ENCODE data around the gene SPAG17.

SPAG17 gene

GRCh38 chr1:118160806-118161205 is 24.2 kb downstream of the SPAG17 start:
- DNase-seq (ENCODE audit: low read depth): no peak

DNA sequence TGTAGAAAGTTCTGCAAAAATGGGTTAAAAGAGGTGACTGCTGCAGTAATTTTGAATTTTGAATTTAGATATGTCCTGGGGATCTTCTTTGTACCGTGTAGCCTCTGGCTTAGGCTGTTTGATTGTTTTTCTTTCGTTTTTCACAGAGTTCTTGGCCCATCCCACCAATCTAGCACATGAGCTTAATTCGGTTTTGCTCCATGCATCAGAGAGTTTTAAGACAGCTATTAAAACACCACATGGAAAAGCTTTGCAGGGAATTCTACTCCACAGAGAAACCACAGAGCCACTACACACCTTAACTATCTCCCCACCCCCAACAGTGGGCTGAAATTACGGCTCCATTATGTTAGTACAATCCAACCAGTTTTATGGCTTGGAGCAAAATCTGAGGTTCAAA is 25.5 kb downstream of the SPAG17 start:
- DNase-seq (ENCODE audit: low read depth): no peak

DNA sequence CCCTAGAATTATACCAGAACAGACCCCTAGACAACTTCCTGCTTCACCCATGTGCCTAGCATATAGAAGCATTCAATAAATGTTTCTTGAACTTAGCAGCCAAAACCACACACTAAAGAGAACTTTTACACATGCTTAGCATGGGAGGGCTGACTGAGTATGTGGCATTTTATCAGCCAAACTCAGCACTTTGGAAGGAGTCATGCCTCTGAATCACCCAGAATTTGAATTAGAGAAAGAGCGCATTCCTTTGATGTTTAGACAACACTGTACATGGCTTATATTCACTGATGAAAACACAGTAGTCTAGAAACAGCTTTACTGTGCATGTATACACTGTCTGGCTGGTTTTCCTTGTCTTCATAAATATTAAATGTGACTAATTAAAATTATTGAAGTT is 26.1 kb downstream of the SPAG17 start:
- no peak for DNase-seq (ENCODE audit: low read depth)

DNA sequence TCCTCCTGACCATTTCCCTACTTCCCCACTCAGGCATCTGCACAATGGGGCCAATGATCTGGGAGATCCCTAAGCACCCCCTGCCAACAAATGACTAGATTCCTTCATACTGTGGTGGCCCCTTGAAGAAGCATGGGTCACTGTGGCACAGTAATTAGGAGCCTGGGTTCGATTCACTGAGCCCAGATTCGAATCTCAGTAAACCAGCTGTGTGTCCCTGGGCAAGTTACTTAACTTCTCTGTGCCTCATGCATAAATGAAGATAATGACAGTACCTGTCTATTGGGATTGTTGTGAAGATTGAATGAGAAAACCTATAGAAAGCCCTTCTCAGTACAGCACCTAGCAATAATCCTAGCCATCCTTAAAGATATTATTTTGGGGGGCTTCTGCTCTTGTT is 27.5 kb downstream of the SPAG17 start:
- no peak for DNase-seq (ENCODE audit: low read depth)

- DNase-seq (ENCODE audit: low read depth): no peak
Measured at GRCh38 chr1:118155106-118155505, 29.9 kb downstream of the SPAG17 start.

DNA sequence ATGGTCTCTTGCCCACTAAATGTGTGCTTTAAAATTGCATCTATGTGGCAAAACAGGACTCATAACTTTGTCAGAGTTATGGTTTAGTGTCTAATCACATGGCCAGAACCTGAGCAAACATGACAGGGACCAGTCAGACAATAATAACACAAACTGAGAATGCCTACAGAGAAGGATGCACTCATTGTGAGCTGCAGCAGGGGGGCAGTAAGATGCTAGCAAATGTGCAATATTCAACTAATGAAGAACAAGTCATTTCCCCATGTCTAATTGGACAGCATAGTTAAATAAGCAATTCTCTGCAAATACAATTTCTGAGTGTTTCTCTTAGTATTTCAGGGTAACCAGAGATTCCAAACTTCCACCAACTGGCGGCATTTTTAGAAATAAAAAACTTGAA is 30.8 kb downstream of the SPAG17 start:
- no peak for DNase-seq (ENCODE audit: low read depth)

DNA sequence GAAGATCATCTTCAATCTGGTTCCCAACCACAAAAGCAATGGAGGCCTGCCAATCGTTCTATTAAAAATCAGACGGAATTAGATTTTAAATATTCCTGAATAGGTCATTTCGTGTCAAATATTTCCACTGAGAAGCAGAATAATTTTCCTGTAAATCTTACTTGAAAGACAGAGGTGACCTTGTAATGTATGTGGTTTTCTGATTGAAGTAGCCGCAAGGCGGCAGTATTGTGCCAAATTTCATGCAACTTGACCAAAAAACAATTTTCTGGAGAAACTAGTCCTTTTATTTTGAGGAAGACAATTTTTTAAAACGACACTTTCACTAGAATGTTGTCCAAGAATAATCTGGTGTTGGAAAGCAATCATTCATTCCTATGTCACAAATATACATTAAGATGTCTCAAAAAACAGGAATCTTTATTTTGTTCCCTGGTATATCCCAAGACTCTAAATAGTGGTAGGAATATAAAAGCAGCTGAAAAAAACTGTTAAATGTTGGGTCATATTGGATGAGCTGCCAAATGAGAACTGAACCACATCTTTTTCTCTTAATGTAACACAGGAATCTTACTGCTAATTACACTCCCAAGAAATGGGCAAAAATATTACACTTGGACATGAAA is 33.6 kb downstream of the SPAG17 start:
- no peak for DNase-seq (ENCODE audit: low read depth)

DNA sequence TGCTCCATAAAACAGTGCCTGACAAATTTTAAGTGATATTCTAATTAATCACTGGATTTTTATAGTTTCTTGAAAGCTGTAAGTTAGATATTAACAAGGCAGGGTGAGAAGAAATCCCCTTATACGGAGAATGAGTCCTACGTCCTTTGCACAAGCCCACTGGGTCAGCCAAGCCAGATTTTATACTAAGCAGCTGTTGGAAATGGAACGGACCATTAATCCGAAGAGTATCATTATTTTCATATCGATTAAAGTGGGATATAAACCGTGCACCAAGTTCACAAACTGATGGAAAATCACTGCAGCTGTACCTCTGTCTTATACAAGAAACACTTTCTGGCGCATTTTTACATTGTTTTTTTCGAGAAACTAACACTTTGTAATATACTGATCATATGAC is 35.2 kb downstream of the SPAG17 start:
- no peak for DNase-seq (ENCODE audit: low read depth)

DNA sequence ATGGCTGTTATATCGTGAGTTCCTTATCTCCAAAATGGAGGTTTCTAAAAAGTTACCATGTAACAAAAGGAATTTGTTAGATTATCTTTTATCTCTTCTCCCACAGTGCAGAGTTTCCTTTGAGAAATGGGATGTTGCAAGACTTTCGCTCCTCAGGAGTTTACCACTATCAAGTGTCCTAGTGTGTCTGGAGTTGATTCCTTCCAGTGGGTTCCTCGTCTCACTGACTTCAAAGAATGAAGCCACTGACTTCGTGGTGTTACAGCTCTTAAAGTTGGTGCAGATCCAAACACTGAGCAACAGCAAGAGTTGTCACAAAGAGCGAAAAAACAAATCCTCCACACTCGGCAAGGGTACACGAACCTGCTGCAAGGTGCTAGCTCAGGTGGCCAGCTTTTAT is 37.0 kb downstream of the SPAG17 start:
- DNase-seq (ENCODE audit: low read depth): no peak

DNA sequence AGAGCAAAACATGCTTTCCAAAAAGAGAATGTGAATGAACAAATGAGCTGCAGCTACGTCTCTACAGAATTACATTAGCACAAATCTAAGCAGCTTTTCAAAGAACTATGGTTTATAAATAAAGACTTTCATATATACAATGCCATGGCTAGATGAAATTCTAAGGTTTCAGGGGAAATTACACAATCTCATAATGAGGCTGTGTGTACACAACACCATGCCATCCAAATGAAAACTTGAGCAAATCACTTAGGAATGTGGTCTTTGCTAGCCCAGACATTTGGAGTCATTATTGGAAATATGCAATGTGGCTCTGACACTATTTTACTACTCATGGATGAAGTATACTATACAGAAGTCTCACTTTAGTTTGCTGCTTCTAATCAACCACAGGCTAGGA is 37.5 kb downstream of the SPAG17 start:
- no peak for DNase-seq (ENCODE audit: low read depth)

GRCh38 chr1:118145721-118146120 is 39.3 kb downstream of the SPAG17 start:
- DNase-seq (ENCODE audit: low read depth): no peak

DNA sequence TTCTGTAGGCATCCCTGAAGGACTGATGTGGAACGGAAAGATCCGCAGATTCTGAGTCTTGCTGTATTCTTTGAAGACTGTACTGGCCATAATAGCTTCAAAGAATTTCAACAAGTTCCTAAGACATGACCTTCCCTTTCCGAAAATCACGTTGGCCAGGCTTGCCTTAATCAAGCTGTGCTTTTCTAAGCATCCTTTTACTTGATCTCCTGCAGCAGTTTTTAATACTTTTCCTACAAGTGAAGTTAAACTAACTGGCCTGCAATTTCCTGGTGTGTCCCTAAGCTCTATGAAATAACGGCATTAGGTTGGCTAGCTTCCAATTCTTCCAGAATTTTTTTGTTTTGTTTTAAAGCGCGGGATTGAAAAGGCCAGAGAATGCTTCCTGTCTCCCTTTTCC is 40.3 kb downstream of the SPAG17 start:
- DNase-seq (ENCODE audit: low read depth): no peak

- DNase-seq (ENCODE audit: low read depth): no peak
Measured at GRCh38 chr1:118143831-118144230, 41.2 kb downstream of the SPAG17 start.

- DNase-seq (ENCODE audit: low read depth): no peak
Measured at GRCh38 chr1:118143121-118143520, 41.9 kb downstream of the SPAG17 start.

DNA sequence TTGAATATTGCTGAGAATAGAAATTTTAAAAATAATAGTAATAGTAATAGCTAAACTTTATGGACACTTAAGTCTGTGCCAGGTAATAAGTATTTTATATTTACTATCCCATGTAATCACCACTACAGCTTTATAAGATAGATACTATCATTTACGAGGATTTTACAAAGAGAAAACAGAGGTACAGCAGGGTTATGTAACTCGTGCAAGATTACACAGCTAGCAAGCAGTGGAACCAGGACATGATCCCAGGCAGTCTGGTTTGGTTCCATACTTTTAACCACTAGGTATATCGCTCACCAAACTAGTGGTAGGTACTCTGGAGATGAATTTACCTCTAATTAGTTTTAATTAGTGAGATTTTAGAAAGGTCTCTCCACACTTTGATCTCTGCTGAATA is 42.5 kb downstream of the SPAG17 start:
- no peak for DNase-seq (ENCODE audit: low read depth)

GRCh38 chr1:118137900-118138299 is 47.1 kb downstream of the SPAG17 start:
- no peak for DNase-seq (ENCODE audit: low read depth)

- no peak for DNase-seq (ENCODE audit: low read depth)
Measured at GRCh38 chr1:118136187-118136941, 48.7 kb downstream of the SPAG17 start.

GRCh38 chr1:118132000-118132399 is 53.0 kb downstream of the SPAG17 start:
- DNase-seq (ENCODE audit: low read depth): no peak

GRCh38 chr1:118128761-118129160 is 56.3 kb downstream of the SPAG17 start:
- no peak for DNase-seq (ENCODE audit: low read depth)

- no peak for DNase-seq (ENCODE audit: low read depth)
Measured at GRCh38 chr1:118124064-118124463, 61.0 kb downstream of the SPAG17 start.

GRCh38 chr1:118123116-118123839 is 61.8 kb downstream of the SPAG17 start:
- no peak for DNase-seq (ENCODE audit: low read depth)

DNA sequence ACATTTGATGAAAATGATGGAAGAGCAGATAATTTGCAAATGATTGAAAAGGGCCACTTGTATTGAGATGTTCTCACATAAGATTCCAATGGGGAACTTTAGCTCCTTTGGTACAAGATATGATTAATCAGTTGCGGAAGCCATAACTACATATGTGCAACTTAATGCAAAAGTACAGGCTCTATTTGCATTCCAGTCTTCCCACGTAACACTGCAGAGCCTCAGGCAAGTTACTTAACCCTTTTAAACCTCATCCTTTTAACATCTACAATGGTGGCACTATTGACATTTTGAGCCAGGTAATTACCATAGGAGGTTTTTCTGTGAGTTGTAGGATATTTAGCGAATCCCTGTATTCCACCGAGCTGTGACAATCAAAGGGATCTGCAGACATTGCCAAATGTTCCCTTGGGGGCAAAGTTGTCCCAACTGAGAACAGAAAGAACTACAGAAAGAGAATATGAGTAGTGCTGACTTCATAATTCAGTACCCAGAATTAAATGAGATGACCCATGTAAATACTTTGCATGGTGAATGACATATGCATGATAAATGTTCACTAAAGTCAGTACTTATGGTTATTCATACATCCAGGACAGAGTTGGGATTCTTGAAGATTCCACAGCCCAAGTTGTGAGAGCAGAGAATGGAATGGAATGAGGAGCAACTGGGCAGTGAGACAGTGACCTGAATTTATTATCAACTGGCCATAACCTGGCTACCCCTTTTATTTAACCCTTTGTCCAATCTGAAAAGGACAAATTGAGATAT is 62.6 kb downstream of the SPAG17 start:
- no peak for DNase-seq (ENCODE audit: low read depth)
